Measurements from ENCODE around the gene KCNMB1. TPM values are rescaled to one million over a fixed set of nuclear protein-coding genes. Genes with fewer than 3 reads are reported as not detected.

Gene KCNMB1
- polyA plus RNA-seq, 1 donor (not counting 4 experiments of a cell fraction or from before 2014, with no cell fraction given): not detected

GRCh38 chr5:170327829-170328228 lies 61.3 kb downstream of the KCNMB1 start:
- no peaks in the 10 kb centered on the region for H3K36me3 ChIP-seq (ENCODE audit: control insufficient read depth in 2 of 2, extremely low read depth in 1 of 2, insufficient read depth in 2 of 2, low read length in 2 of 2)
- no peak overlapping the region for H3K9ac ChIP-seq (ENCODE audit: control insufficient read depth, extremely low read depth, insufficient read depth, low read length)
- dilution Hi-C loops (cut with MboI; ENCODE audit: extremely low pct_ligation_motif_present, low sequenced_read_pairs): no loop called here
- no peak overlapping the region for H3K4me2 ChIP-seq (ENCODE audit: control insufficient read depth, extremely low read depth, insufficient read depth, low read depth, low read length)
- FAIRE-seq: no peak
- no peaks in the 10 kb centered on the region for H3K9me1 ChIP-seq (ENCODE audit: control insufficient read depth, extremely low read depth, insufficient read depth, low read length)
- H3K27ac ChIP-seq (ENCODE audit: control insufficient read depth, insufficient read depth, low read length): no peak overlapping the region
- TF ChIP-seq EZH2 (IDR thresholded peaks at IDR 0.05; ENCODE audit: low read length) (no peak), CTCF (optimal IDR thresholded peaks at IDR 0.05 in 1 of 3, IDR thresholded peaks at IDR 0.05 in 1 of 3, conservative IDR thresholded peaks at IDR 0.05 in 1 of 3; ENCODE audit: extremely low read depth in 1 of 3, insufficient read depth in 2 of 3, low read length in 3 of 3) (no peak)
- no peak overlapping the region for H3K4me3 ChIP-seq (ENCODE audit: control insufficient read depth in 2 of 3, extremely low read depth in 1 of 3, insufficient read depth in 2 of 3, low read depth in 1 of 3, low read length in 3 of 3)
- DNase-seq (ENCODE audit: low read depth, low spot score): no peak
- H3K79me2 ChIP-seq (ENCODE audit: control insufficient read depth, insufficient read depth, low read length): no peaks in the 10 kb centered on the region
- no peaks in the 10 kb centered on the region for H3K27me3 ChIP-seq (ENCODE audit: control insufficient read depth, extremely low read depth, insufficient read depth, low read length)
- no peaks in the 10 kb centered on the region for H4K20me1 ChIP-seq (ENCODE audit: control insufficient read depth, extremely low read depth, insufficient read depth, low read length)
- H3K4me1 ChIP-seq (ENCODE audit: control insufficient read depth, extremely low read depth, insufficient read depth, low read length): no peaks in the 10 kb centered on the region
- H2AFZ ChIP-seq (ENCODE audit: control insufficient read depth, low read length): no peak overlapping the region
- no peaks in the 10 kb centered on the region for H3K9me3 ChIP-seq (ENCODE audit: control insufficient read depth, low read depth, low read length)

DNA sequence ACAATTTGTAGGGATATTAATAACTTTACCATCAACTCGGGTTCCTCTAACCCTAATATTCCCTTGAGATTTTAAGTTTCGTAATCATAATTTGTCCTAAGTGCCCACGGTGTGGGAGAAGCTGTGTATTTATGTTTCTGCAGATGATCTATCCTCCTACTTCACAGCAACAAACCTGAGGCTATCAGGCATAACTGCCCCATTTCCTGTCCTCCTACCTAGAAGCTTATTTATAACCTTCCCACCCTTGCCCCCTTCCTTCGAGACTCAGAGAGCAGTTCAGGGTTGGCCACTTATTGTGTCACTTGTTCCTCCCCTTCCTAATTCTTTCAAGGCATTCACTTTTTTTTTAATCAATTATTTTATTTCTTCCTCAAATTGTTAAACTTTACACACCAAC lies 62.0 kb downstream of the KCNMB1 start:
- TF ChIP-seq CTCF (optimal IDR thresholded peaks at IDR 0.05 in 1 of 3, IDR thresholded peaks at IDR 0.05 in 1 of 3, conservative IDR thresholded peaks at IDR 0.05 in 1 of 3; ENCODE audit: extremely low read depth in 1 of 3, insufficient read depth in 2 of 3, low read length in 3 of 3) (no peak), EZH2 (IDR thresholded peaks at IDR 0.05; ENCODE audit: low read length) (no peak)
- dilution Hi-C loops (cut with MboI; ENCODE audit: extremely low pct_ligation_motif_present, low sequenced_read_pairs): no loop called here
- no peaks in the 10 kb centered on the region for H3K9me3 ChIP-seq (ENCODE audit: control insufficient read depth, low read depth, low read length)
- H3K27me3 ChIP-seq (ENCODE audit: control insufficient read depth, extremely low read depth, insufficient read depth, low read length): no peaks in the 10 kb centered on the region
- no peak overlapping the region for H3K4me3 ChIP-seq (ENCODE audit: control insufficient read depth in 2 of 3, extremely low read depth in 1 of 3, insufficient read depth in 2 of 3, low read depth in 1 of 3, low read length in 3 of 3)
- H3K9me1 ChIP-seq (ENCODE audit: control insufficient read depth, extremely low read depth, insufficient read depth, low read length): no peaks in the 10 kb centered on the region
- no peak for DNase-seq (ENCODE audit: low read depth, low spot score)
- H3K9ac ChIP-seq (ENCODE audit: control insufficient read depth, extremely low read depth, insufficient read depth, low read length): no peak overlapping the region
- H3K4me1 ChIP-seq (ENCODE audit: control insufficient read depth, extremely low read depth, insufficient read depth, low read length): no peaks in the 10 kb centered on the region
- H3K4me2 ChIP-seq (ENCODE audit: control insufficient read depth, extremely low read depth, insufficient read depth, low read depth, low read length): no peak overlapping the region
- H2AFZ ChIP-seq (ENCODE audit: control insufficient read depth, low read length): no peak overlapping the region
- no peaks in the 10 kb centered on the region for H4K20me1 ChIP-seq (ENCODE audit: control insufficient read depth, extremely low read depth, insufficient read depth, low read length)
- no peaks in the 10 kb centered on the region for H3K79me2 ChIP-seq (ENCODE audit: control insufficient read depth, insufficient read depth, low read length)
- H3K36me3 ChIP-seq (ENCODE audit: control insufficient read depth in 2 of 2, extremely low read depth in 1 of 2, insufficient read depth in 2 of 2, low read length in 2 of 2): no peaks in the 10 kb centered on the region
- H3K27ac ChIP-seq (ENCODE audit: control insufficient read depth, insufficient read depth, low read length): no peak overlapping the region
- no peak for FAIRE-seq

Other genes starting within 250 kb of the KCNMB1 start
- gene C5orf58, start 156.4 kb downstream of the KCNMB1 start, polyA plus RNA-seq: not detected in 3 replicates
- gene LCP2, start 91.6 kb downstream of the KCNMB1 start, polyA plus RNA-seq: not detected in 3 replicates
- not detected in 3 replicates for gene KCNIP1, start 114.7 kb upstream of the KCNMB1 start, polyA plus RNA-seq